Stimulated activated CD4-positive, alpha-beta T cell treated with anti-CD3 and anti-CD28 coated beads, Interleukin-2, amount 100 ng/mL, for 48 hours (primary cell): Measurements from ENCODE around the gene METAP2.

ENCODE experiments used
- DNase-seq, 2 donors: peaks; one replicate each; pipeline ENCODE4 v3.0.0-alpha.2; 2020

Gene METAP2

GRCh38 chr12:95551913-95552516 lies 78.1 kb downstream of the METAP2 start:
- DNase-seq: no peak

DNA sequence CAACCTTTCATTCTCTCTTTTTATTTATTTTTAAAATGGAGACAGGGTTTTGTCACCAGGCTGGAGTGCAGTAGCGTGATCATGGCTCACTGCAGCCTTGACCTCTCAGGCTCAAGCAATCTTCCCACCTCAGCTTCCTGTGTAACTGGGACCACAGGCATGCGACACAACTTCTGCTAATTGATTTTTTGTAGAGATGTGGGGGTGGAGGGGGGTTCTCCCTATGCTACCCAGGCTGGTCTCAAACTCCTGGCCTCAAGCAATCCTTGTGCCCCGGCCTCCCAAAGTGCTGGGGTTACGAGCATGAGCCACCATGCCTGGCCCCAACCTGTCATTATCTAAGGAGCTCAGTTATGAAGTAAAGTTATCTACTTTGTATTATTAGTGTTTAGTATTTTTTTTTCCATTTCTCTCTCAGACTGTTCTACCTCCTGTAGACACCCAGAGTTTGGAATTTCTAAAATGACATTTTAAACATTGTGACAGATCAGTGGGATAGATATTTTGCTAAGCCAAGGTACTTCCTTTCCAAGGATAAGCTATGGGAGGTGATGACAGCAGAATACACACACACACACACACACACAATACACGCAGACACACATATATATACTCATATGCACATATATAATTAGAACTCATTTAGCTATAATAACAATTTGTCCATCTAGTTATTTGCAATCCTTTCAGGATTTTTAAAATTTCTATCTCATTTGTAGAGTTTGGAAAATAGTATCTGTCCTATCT lies 79.4 kb downstream of the METAP2 start:
- DNase-seq: no peak

DNA sequence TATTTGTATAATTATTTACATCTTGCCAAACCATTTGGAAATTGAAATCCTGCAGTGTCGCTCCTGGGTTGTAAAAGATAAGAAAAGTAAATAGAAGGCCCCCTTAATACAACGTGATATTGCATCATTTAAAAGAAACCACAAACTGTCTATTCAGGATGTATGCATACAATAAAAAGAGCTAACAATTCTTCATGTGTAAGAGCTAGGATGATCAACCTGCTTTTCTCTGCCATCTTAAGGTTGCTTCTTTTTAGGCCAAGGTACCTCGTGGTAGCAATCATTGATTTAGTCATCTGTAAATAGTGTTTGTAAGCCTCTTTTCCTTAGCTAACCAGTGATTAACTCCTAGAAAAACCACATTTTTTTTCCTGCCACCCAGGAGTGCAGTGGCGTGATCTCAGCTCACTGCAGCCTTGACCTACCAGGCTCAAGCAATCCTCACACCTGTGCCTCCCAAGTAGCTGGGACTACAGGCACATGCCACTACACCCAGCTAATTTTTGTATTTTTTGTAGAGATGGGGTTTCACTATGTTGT lies 80.7 kb downstream of the METAP2 start:
- DNase-seq: no peak

GRCh38 chr12:95557625-95558024 lies 83.7 kb downstream of the METAP2 start:
- DNase-seq: no peak
